ENCODE measurements around the gene RPL37.

RPL37 gene

DNA sequence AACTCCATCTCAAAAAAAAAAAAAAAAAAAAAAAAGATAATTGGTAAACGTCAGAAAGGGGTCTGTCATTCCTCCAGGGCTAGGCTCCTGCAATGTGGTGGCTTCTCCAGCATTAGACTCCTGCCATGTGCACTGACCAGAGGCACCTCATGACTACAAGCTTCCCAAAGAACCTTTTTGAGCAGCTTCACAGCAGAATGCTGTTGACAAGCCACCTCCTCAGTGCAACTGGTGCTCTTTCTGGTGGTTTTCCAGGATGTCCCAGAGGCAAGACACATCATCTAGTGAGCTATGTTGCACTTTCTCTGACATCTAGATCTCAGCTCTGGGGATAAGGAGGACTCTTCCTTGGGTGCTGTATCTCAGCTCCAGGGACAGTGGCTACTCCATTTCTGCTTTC lies 11.6 kb downstream of the RPL37 start:
- Histone ChIP-seq H3K36me3 (ENCODE audit: control insufficient read depth in 2 of 2, insufficient read depth in 1 of 2, low read length in 2 of 2) (peaks cover 27 to 33% of the 10 kb centered on the region in 2 experiments), H3K27ac (ENCODE audit: extremely low read depth, low read depth, low read length) (no peak overlapping the region), H3K4me3 (ENCODE audit: low read depth, low read length) (no peak overlapping the region), H3K9me3 (ENCODE audit: control insufficient read depth, insufficient read depth, low read depth, low read length) (no peaks in the 10 kb centered on the region), H3K4me1 (ENCODE audit: control insufficient read depth, insufficient read depth, low read length) (no peaks in the 10 kb centered on the region)
- POLR2A ChIA-PET = interaction anchor here (0.7 to 2.0 kb wide), 5 partner anchors 9 to 1454 kb away, joined by 3 to 10 read pairs (median 5); partner anchors contain the start of gene RPL37
- CTCF ChIA-PET = no interaction called here
- peak; percentile 89 for TF ChIP-seq SCRT2 (tag by site-specific recombination; IDR thresholded peaks at IDR 0.05)
- TF ChIP-seq ZNF174 (tag by site-specific recombination; IDR thresholded peaks at IDR 0.05) = no peak
- no peak for TF ChIP-seq ZNF596 (tag by site-specific recombination; IDR thresholded peaks at IDR 0.05)
- TF ChIP-seq, protein P1, sequence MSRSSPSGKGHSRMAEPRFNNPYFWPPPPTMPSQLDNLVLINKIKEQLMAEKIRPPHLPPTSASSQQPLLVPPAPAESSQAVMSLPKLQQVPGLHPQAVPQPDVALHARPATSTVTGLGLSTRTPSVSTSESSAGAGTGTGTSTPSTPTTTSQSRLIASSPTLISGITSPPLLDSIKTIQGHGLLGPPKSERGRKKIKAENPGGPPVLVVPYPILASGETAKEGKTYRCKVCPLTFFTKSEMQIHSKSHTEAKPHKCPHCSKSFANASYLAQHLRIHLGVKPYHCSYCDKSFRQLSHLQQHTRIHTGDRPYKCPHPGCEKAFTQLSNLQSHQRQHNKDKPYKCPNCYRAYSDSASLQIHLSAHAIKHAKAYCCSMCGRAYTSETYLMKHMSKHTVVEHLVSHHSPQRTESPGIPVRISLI (tag by site-specific recombination; IDR thresholded peaks at IDR 0.05) = peak; percentile 82
- TF ChIP-seq ZNF660 (tag by site-specific recombination; IDR thresholded peaks at IDR 0.05) = no peak
- TF ChIP-seq ZNF623 (tag by site-specific recombination; IDR thresholded peaks at IDR 0.05) = no peak
- no peak for TF ChIP-seq SP2 (tag by site-specific recombination; IDR thresholded peaks at IDR 0.05)
- TF ChIP-seq ZNF221 (tag by site-specific recombination; IDR thresholded peaks at IDR 0.05; ENCODE audit: borderline replicate concordance) = no peak
- TF ChIP-seq PRDM1 (tag by site-specific recombination; IDR thresholded peaks at IDR 0.05) = peak; percentile 80
- TF ChIP-seq ZNF302 (tag by site-specific recombination; IDR thresholded peaks at IDR 0.05; ENCODE audit: low read depth) = no peak
- peak; percentile 76 for TF ChIP-seq SCRT1 (tag by site-specific recombination; IDR thresholded peaks at IDR 0.05; ENCODE audit: borderline replicate concordance)
- TF ChIP-seq ZNF600 (tag by site-specific recombination; IDR thresholded peaks at IDR 0.05) = peak; percentile 46
- no peak for TF ChIP-seq ZNF580 (tag by site-specific recombination; IDR thresholded peaks at IDR 0.05)
- 0 out of 2 replicates have a peak, but pooled peaks have one; percentile 25 for TF ChIP-seq ZBTB17 (tag by site-specific recombination; IDR thresholded peaks at IDR 0.05)
- TF ChIP-seq ZNF24 (tag by site-specific recombination; IDR thresholded peaks at IDR 0.05) = no peak

DNA sequence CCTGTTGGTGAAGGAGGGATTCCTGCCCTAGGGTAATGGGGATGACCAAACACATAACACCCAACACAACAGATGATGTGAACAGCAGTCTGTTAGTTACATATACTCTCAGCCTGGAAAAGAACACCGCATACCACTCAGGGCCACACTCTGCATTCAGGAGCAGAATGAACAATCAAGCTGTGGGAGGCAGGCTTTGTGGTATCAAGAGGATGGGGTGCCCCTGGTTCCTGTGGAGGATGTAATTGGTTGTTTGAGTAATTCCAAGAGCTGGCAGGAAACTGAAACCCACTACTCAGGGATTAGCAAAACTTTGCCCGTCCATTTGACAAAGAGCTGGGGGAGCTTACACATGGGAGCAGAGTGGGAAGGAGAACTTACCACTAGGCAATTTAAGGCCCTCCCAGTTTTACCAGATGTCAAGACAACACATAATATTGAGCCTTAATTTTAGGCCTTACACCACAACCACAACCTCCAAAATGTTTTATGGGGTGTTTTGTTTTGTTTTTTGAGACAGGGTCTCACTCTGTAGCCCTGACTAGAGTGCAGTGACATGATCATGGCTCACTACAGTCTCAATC lies 21.2 kb downstream of the RPL37 start:
- H3K36me3 ChIP-seq (ENCODE audit: control insufficient read depth in 2 of 2, insufficient read depth in 1 of 2, low read length in 2 of 2) = no peaks in the 10 kb centered on the region
- CTCF ChIA-PET = interaction anchor here (0.5 to 0.6 kb wide), 2 partner anchors 28 to 39 kb away, joined by 3 to 4 read pairs; partner anchors contain the start of gene CARD6
- POLR2A ChIA-PET = no interaction called here
- H3K27ac ChIP-seq (ENCODE audit: extremely low read depth, low read depth, low read length) = no peak overlapping the region
- no peaks in the 10 kb centered on the region; the same call in 1 of the 2 replicates for H3K4me1 ChIP-seq (ENCODE audit: control insufficient read depth, insufficient read depth, low read length)
- H3K4me3 ChIP-seq (ENCODE audit: low read depth, low read length) = no peak overlapping the region
- no peaks in the 10 kb centered on the region for H3K9me3 ChIP-seq (ENCODE audit: control insufficient read depth, insufficient read depth, low read depth, low read length)
- TF ChIP-seq KLF10 (tag by site-specific recombination; IDR thresholded peaks at IDR 0.05) (no peak), ZNF501 (tag by site-specific recombination; IDR thresholded peaks at IDR 0.05) (no peak), ZNF121 (tag by site-specific recombination; IDR thresholded peaks at IDR 0.05) (no peak), ZIC2 (tag by site-specific recombination; IDR thresholded peaks at IDR 0.05) (peak; percentile 59; the same call in 1 of the 2 replicates), GLI2 (tag by site-specific recombination; IDR thresholded peaks at IDR 0.05; ENCODE audit: borderline replicate concordance, low read depth) (no peak), FEZF1 (tag by site-specific recombination; IDR thresholded peaks at IDR 0.05) (peak; percentile 32; the same call in 1 of the 2 replicates), ZNF660 (tag by site-specific recombination; IDR thresholded peaks at IDR 0.05) (no peak), ZSCAN23 (tag by site-specific recombination; IDR thresholded peaks at IDR 0.05) (no peak), KLF8 (tag by site-specific recombination; IDR thresholded peaks at IDR 0.05) (no peak), ZNF514 (tag by site-specific recombination; IDR thresholded peaks at IDR 0.05) (no peak), ZNF561 (tag by site-specific recombination; IDR thresholded peaks at IDR 0.05; ENCODE audit: borderline replicate concordance) (no peak), PRDM1 (tag by site-specific recombination; IDR thresholded peaks at IDR 0.05) (no peak), ZBTB21 (tag by site-specific recombination; IDR thresholded peaks at IDR 0.05) (no peak)

Measured in HEK293 (cell line).